GM23338 (cell line): ENCODE data around the gene DPYD. TPM values are rescaled to one million over a fixed set of nuclear protein-coding genes. Genes with fewer than 3 reads are reported as not detected.
A peak's percentile ranks its signal among the peaks of the same experiment; 100 is the strongest.

ENCODE experiments used
- ATAC-seq: fragments of 200-7000 bp; cut with Tn5 transposase; 3 replicates; pipeline ENCODE4 v1.9.1; 2020
- DNase-seq: peaks from one replicate; pipeline ENCODE4 v3.0.0-alpha.2; 2015; ENCODE audit warnings: low spot score
- H2AFZ ChIP-seq: fragments of 200-600 bp; sonication (generic); 2 replicates; pipeline ENCODE4 v1.8.0; 2016; ENCODE audit warnings: antibody characterized with exemption, mild to moderate bottlenecking, moderate library complexity
- H3F3A ChIP-seq: fragments of 200-600 bp; sonication (generic); replicated peaks from 2 replicates; pipeline ENCODE4 v1.8.0; 2017; ENCODE audit warnings: antibody characterized with exemption, mixed run types, low read depth
- H3K27ac ChIP-seq: fragments of 200-600 bp; sonication (generic); 2 replicates; pipeline ENCODE4 v1.6.1; 2016; ENCODE audit warnings: low read depth
- H3K27me3 ChIP-seq: fragments of 200-600 bp; sonication (generic); 2 replicates; pipeline ENCODE4 v1.8.0; 2016; ENCODE audit warnings: mild to moderate bottlenecking, mixed run types, moderate library complexity; ENCODE audit not compliant: insufficient read depth
- H3K36me3 ChIP-seq: fragments of 200-600 bp; sonication (generic); 2 replicates; pipeline ENCODE4 v1.8.0; 2016; ENCODE audit warnings: mild to moderate bottlenecking; ENCODE audit not compliant: insufficient read depth
- H3K4me1 ChIP-seq: fragments of 200-600 bp; sonication (generic); 2 replicates; pipeline ENCODE4 v1.8.0; 2016; ENCODE audit warnings: mild to moderate bottlenecking, moderate library complexity; ENCODE audit not compliant: insufficient read depth
- H3K4me2 ChIP-seq: fragments of 200-600 bp; sonication (generic); 2 replicates; pipeline ENCODE4 v1.7.1; 2017; ENCODE audit warnings: mixed run types
- H3K4me3 ChIP-seq: fragments of 200-600 bp; sonication (generic); 2 replicates; pipeline ENCODE4 v1.6.1; 2016; ENCODE audit warnings: mixed run types
- H3K79me2 ChIP-seq: fragments of 200-600 bp; sonication (generic); replicated peaks from 2 replicates; pipeline ENCODE4 v1.8.0; 2017; ENCODE audit warnings: mild to moderate bottlenecking; ENCODE audit not compliant: insufficient read depth
- H3K9me2 ChIP-seq: fragments of 200-600 bp; sonication (generic); 2 replicates; pipeline ENCODE4 v1.8.0; 2017; ENCODE audit not compliant: insufficient read depth
- H4K20me1 ChIP-seq: fragments of 200-600 bp; sonication (generic); replicated peaks from 2 replicates; pipeline ENCODE4 v1.8.0; 2017; ENCODE audit warnings: mild to moderate bottlenecking; ENCODE audit not compliant: insufficient read depth
- H3K27ac Mint-ChIP-seq: 2 replicates; pipeline ENCODE4 v1.8.0; 2020; ENCODE audit warnings: inconsistent platforms, mild to moderate bottlenecking, moderate library complexity, mixed read lengths
- H3K27me3 Mint-ChIP-seq: 3 replicates; pipeline ENCODE4 v1.8.0; 2022; ENCODE audit warnings: low read depth, mild to moderate bottlenecking, moderate library complexity, mixed read lengths, inconsistent platforms; ENCODE audit not compliant: insufficient read depth, poor library complexity
- H3K36me3 Mint-ChIP-seq: 3 replicates; pipeline ENCODE4 v1.8.0; 2021; ENCODE audit warnings: low read depth, mild to moderate bottlenecking, inconsistent platforms, moderate library complexity, mixed read lengths
- H3K4me1 Mint-ChIP-seq: 3 replicates; pipeline ENCODE4 v1.8.0; 2020; ENCODE audit warnings: mild to moderate bottlenecking, inconsistent platforms, mixed read lengths
- H3K4me3 Mint-ChIP-seq: 3 replicates; pipeline ENCODE4 v1.8.0; 2021; ENCODE audit warnings: moderate library complexity, mild to moderate bottlenecking, inconsistent platforms, mixed read lengths
- H3K9me3 Mint-ChIP-seq: 3 replicates; pipeline ENCODE4 v1.8.0; 2020; ENCODE audit warnings: moderate library complexity, mild to moderate bottlenecking, inconsistent platforms, mixed read lengths
- ETS1 ChIP-seq: IDR thresholded peaks from 2 replicates; pipeline ENCODE4 v1.6.1; 2016; ENCODE audit warnings: antibody characterized with exemption
- EZH2 ChIP-seq: fragments of 200-600 bp; sonication (generic); IDR thresholded peaks from one replicate; pipeline ENCODE4 v1.8.0; 2017; ENCODE audit warnings: antibody characterized with exemption, mild to moderate bottlenecking, low read depth; ENCODE audit not compliant: unreplicated experiment
- JUNB ChIP-seq: IDR thresholded peaks from one replicate; pipeline ENCODE4 v1.6.1; 2016; ENCODE audit warnings: antibody characterized with exemption; ENCODE audit not compliant: unreplicated experiment
- STAT1 ChIP-seq: IDR thresholded peaks from one replicate; pipeline ENCODE4 v1.6.1; 2016; ENCODE audit warnings: antibody characterized with exemption; ENCODE audit not compliant: unreplicated experiment
- ZNF331 ChIP-seq: fragments of 250-450 bp; sonication (Bioruptor Pico); IDR thresholded peaks from 2 replicates; pipeline ENCODE4 v1.5.0; 2020; ENCODE audit warnings: low read depth, mild to moderate bottlenecking, moderate library complexity
- ZNF462 ChIP-seq: fragments of 250-450 bp; sonication (Bioruptor Pico); IDR thresholded peaks from 2 replicates; pipeline ENCODE4 v1.5.0; 2020; ENCODE audit warnings: mild to moderate bottlenecking, moderate library complexity
- polyA plus RNA-seq: library from polyadenylated mRNA; unstranded; fragments of >200 nt; fragmentation: Nextera tagmentation; extraction: Ambion mirVana; gene quantifications from 2 replicates; pipeline ENCODE4 v1.2.1, GENCODE V29; 2016
- total RNA-seq: library from RNA; depleted of rRNA; stranded (reverse); fragments of >200 nt; shearing (Covaris generic); gene quantifications from 2 replicates; pipeline ENCODE4 v1.2.3, GENCODE V29; 2014

Gene DPYD
- total and polyA plus RNA-seq, 2 experiments from 2014 or later, result 0.50 to 1.6 TPM

GRCh38 chr1:97356309-97356708 is 564.5 kb downstream of the DPYD start (continued):
- no peak for TF ChIP-seq ZNF462 (CRISPR knock-in tag)
- TF ChIP-seq STAT1, result no peak
- no peak for TF ChIP-seq ZNF331 (CRISPR knock-in tag)

GRCh38 chr1:97352936-97353382 is 567.9 kb downstream of the DPYD start:
- no peak overlapping the region for H3K27ac Mint-ChIP-seq
- Histone ChIP-seq H3K4me3 (no peak overlapping the region), H3K27ac (no peak overlapping the region), H2AFZ (peak overlapping the region; percentile 52; the same call in 1 of the 2 replicates), H3K36me3 (no peaks in the 10 kb centered on the region), H3K4me1 (peaks cover 9% of the 10 kb centered on the region), H3K9me2 (no peaks in the 10 kb centered on the region), H3K27me3 (no peaks in the 10 kb centered on the region), H3F3A (no peaks in the 10 kb centered on the region), H4K20me1 (no peaks in the 10 kb centered on the region), H3K4me2 (0 out of 2 replicates have a peak overlapping the region, but pooled peaks have one; percentile 2), H3K79me2 (no peaks in the 10 kb centered on the region)
- peaks cover 12% of the 10 kb centered on the region; the same call in 2 of the 3 replicates for H3K9me3 Mint-ChIP-seq
- H3K4me3 Mint-ChIP-seq, result no peak overlapping the region
- no peak for DNase-seq
- peak; percentile 58 for ATAC-seq
- peaks cover 4% of the 10 kb centered on the region for H3K27me3 Mint-ChIP-seq
- peaks cover 6% of the 10 kb centered on the region; the same call in 2 of the 3 replicates for H3K36me3 Mint-ChIP-seq
- peaks cover 8% of the 10 kb centered on the region; the same call in 2 of the 3 replicates for H3K4me1 Mint-ChIP-seq
- no peak for TF ChIP-seq ZNF462 (CRISPR knock-in tag)
- no peak for TF ChIP-seq ETS1
- no peak for TF ChIP-seq STAT1
- TF ChIP-seq EZH2, result no peak
- no peak for TF ChIP-seq JUNB
